Measurements from ENCODE around the gene PLEKHJ1. TPM values are rescaled to one million over a fixed set of nuclear protein-coding genes. Genes with fewer than 3 reads are reported as not detected.
"Not testable (repeated sequence)": the region's sequence is repeated elsewhere in the genome, so short reads cannot be mapped to it uniquely, and the experiment has no call there.

Gene PLEKHJ1
- total RNA-seq, 1 experiment from 2014 or later, result 92.4 TPM

GRCh38 chr19:2200624-2201294 is 35.4 kb downstream of the PLEKHJ1 start:
- DNase-seq (ENCODE audit: low read depth), result not testable (repeated sequence)

GRCh38 chr19:2199861-2200623 is 36.1 kb downstream of the PLEKHJ1 start:
- no peak for DNase-seq (ENCODE audit: low read depth)

- DNase-seq (ENCODE audit: low read depth), result no peak
Observed at GRCh38 chr19:2199215-2199614, 36.9 kb downstream of the PLEKHJ1 start.

- no peak for DNase-seq (ENCODE audit: low read depth)
Observed at GRCh38 chr19:2198317-2198716, 37.8 kb downstream of the PLEKHJ1 start.

GRCh38 chr19:2197270-2197669 is 38.9 kb downstream of the PLEKHJ1 start:
- DNase-seq (ENCODE audit: low read depth), result no peak

GRCh38 chr19:2195914-2196313 is 40.2 kb downstream of the PLEKHJ1 start:
- no peak for DNase-seq (ENCODE audit: low read depth)

GRCh38 chr19:2195361-2195760 is 40.8 kb downstream of the PLEKHJ1 start:
- DNase-seq (ENCODE audit: low read depth), result no peak

GRCh38 chr19:2194513-2195078 is 41.5 kb downstream of the PLEKHJ1 start:
- DNase-seq (ENCODE audit: low read depth), result no peak

GRCh38 chr19:2193807-2194206 is 42.3 kb downstream of the PLEKHJ1 start:
- no peak for DNase-seq (ENCODE audit: low read depth)

- DNase-seq (ENCODE audit: low read depth), result no peak
Observed at GRCh38 chr19:2192862-2193261, 43.3 kb downstream of the PLEKHJ1 start.

GRCh38 chr19:2191456-2192310 is 44.4 kb downstream of the PLEKHJ1 start:
- no peak for DNase-seq (ENCODE audit: low read depth)

- DNase-seq (ENCODE audit: low read depth), result no peak
Observed at GRCh38 chr19:2190848-2191455, 45.2 kb downstream of the PLEKHJ1 start.

- DNase-seq (ENCODE audit: low read depth), result no peak
Observed at GRCh38 chr19:2189880-2190279, 46.2 kb downstream of the PLEKHJ1 start.

- peak; percentile 31 for DNase-seq (ENCODE audit: low read depth)
Observed at GRCh38 chr19:2188708-2189385, 47.3 kb downstream of the PLEKHJ1 start.

GRCh38 chr19:2187159-2187558 is 49.0 kb downstream of the PLEKHJ1 start:
- no peak for DNase-seq (ENCODE audit: low read depth)

- DNase-seq (ENCODE audit: low read depth), result peak; percentile 69
Observed at GRCh38 chr19:2186071-2186846, 49.9 kb downstream of the PLEKHJ1 start.

- DNase-seq (ENCODE audit: low read depth), result no peak
Observed at GRCh38 chr19:2185734-2186070, 50.4 kb downstream of the PLEKHJ1 start.

- no peak for DNase-seq (ENCODE audit: low read depth)
Observed at GRCh38 chr19:2184422-2184975, 51.6 kb downstream of the PLEKHJ1 start.

All from LHCN-M2 (cell line).